Colonic mucosa (tissue), 4 donors: Measurements from ENCODE around the gene COX10. TPM values are rescaled to one million over a fixed set of nuclear protein-coding genes. Genes with fewer than 3 reads are reported as not detected.

Experiments used
- DNase-seq: peaks from one replicate; pipeline ENCODE4 v3.0.0-alpha.2; 2020
- H3K27ac ChIP-seq: fragments of 200-600 bp; one replicate; pipeline ENCODE4 v1.8.0; 2021
- H3K27me3 ChIP-seq: fragments of 200-600 bp; one replicate; pipeline ENCODE4 v1.8.0; 2021
- H3K36me3 ChIP-seq: fragments of 200-600 bp; one replicate; pipeline ENCODE4 v1.8.0; 2021
- H3K4me1 ChIP-seq: fragments of 200-600 bp; one replicate; pipeline ENCODE4 v1.8.0; 2021; ENCODE audit warnings: mild to moderate bottlenecking
- H3K4me3 ChIP-seq: fragments of 200-600 bp; one replicate; pipeline ENCODE4 v1.8.0; 2021
- H3K9ac ChIP-seq, 2 donors: one replicate each; pipeline ENCODE4 v1.7.0; 2013; ENCODE audit warnings: control low read depth in 2 of 2, low read depth in 2 of 2, low read length in 2 of 2
- H3K9me3 ChIP-seq: fragments of 200-600 bp; one replicate; pipeline ENCODE4 v1.8.0; 2021
- intact Hi-C: fragments of 100-400 bp; cut with DNase I; formaldehyde crosslinking; loops from one replicate; pipeline ENCODE4 v1.14.1; 2022
- total RNA-seq, 2 donors: library from RNA; stranded (reverse); fragmentation: NEBNext Ultra II Directional in 1 of 2; extraction: Animal tissue kit (Norgen Biotek cat#: 25700) in 1 of 2; gene quantifications; one replicate each; pipeline ENCODE4 v1.2.1, GENCODE V29; 2021
- TF ChIP-seq, protein P1 (sequence below): fragments of 200-600 bp; IDR thresholded peaks from one replicate; pipeline ENCODE4 v1.8.0; 2022; ENCODE audit warnings: antibody characterized with exemption, mild to moderate bottlenecking
- donor health status: healthy.
- donor health status: DM: no; HTN: no; CAD: no.
- donor health status: DM: no; HTN: no; CAD: no.

The COX10 gene
- total RNA-seq, 2 donors from 2014 or later = 35.1 to 36.0 TPM

GRCh38 chr17:14038206-14038605 lies 31.1 kb upstream of the COX10 start:
- H3K9ac ChIP-seq = no peak overlapping the region
- H3K4me3 ChIP-seq = no peak overlapping the region
- intact Hi-C loops = no loop called here
- H3K36me3 ChIP-seq = no peaks in the 10 kb centered on the region
- H3K27me3 ChIP-seq = no peaks in the 10 kb centered on the region
- no peak for DNase-seq
- H3K27ac ChIP-seq = no peak overlapping the region
- TF ChIP-seq, protein P1, sequence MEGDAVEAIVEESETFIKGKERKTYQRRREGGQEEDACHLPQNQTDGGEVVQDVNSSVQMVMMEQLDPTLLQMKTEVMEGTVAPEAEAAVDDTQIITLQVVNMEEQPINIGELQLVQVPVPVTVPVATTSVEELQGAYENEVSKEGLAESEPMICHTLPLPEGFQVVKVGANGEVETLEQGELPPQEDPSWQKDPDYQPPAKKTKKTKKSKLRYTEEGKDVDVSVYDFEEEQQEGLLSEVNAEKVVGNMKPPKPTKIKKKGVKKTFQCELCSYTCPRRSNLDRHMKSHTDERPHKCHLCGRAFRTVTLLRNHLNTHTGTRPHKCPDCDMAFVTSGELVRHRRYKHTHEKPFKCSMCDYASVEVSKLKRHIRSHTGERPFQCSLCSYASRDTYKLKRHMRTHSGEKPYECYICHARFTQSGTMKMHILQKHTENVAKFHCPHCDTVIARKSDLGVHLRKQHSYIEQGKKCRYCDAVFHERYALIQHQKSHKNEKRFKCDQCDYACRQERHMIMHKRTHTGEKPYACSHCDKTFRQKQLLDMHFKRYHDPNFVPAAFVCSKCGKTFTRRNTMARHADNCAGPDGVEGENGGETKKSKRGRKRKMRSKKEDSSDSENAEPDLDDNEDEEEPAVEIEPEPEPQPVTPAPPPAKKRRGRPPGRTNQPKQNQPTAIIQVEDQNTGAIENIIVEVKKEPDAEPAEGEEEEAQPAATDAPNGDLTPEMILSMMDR = no peak
- H3K9me3 ChIP-seq = no peaks in the 10 kb centered on the region
- H3K4me1 ChIP-seq = no peaks in the 10 kb centered on the region

DNA sequence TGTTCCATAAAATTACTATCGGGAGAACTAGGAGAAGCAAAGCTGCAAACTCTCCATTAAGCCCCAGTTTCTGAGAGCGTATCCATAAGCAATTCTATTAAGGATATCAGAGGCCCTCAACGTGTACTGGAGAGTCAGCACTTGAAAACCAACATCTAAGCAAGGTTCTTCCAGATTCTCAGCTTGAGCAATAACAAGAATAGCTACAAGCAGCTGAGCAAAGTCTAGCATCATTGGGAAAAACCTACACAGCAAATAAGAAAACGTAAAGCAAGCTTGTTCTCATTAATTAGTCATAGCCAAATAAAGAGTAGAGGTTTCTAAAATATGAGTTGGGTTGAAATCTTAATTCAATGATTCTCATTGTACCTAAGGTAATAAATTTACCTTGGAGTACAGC lies 26.9 kb upstream of the COX10 start:
- intact Hi-C loops = loop anchor here (5.0 kb wide), 1 partner anchor 50 kb away; no protein-coding TSS in a partner anchor
- no peak for DNase-seq
- Histone ChIP-seq H3K36me3 (no peaks in the 10 kb centered on the region), H3K27ac (no peak overlapping the region), H3K4me1 (no peaks in the 10 kb centered on the region), H3K27me3 (no peaks in the 10 kb centered on the region), H3K9ac (no peak overlapping the region), H3K4me3 (no peak overlapping the region), H3K9me3 (no peaks in the 10 kb centered on the region)
- TF ChIP-seq, protein P1 = no peak

DNA sequence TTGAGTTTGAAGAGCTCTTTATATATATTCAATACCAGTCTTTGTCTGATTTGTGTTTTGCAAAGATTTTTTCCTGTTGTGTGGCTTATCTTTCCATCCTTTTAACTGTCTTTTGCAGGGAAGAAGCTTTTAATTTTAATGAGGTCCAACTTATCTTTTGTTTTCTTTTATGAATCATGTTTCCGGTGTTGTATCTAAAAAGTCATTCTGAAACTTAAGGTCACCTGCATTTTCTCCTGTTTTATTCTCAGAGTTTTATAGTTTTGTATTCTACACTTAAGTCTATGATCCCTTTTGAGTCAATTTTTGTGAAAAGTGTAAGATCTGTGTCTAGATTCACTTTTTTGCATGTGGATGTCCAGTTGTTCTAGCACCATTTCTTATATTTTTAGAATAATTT lies 24.6 kb upstream of the COX10 start:
- TF ChIP-seq, protein P1 = no peak
- H3K36me3 ChIP-seq = no peaks in the 10 kb centered on the region
- intact Hi-C loops = loop anchor here (5.0 kb wide), 1 partner anchor 52 kb away; no protein-coding TSS in a partner anchor

GRCh38 chr17:14046978-14047377 lies 22.3 kb upstream of the COX10 start:
- intact Hi-C loops = no loop called here
- Histone ChIP-seq H3K9ac (no peak overlapping the region), H3K27me3 (no peaks in the 10 kb centered on the region), H3K27ac (no peak overlapping the region), H3K36me3 (no peaks in the 10 kb centered on the region), H3K9me3 (no peaks in the 10 kb centered on the region), H3K4me1 (no peaks in the 10 kb centered on the region), H3K4me3 (no peak overlapping the region)
- no peak for DNase-seq
- TF ChIP-seq, protein P1 = no peak

More for the DNA sequence above, 24.6 kb upstream of the COX10 start:
- H3K27me3 ChIP-seq = no peaks in the 10 kb centered on the region
- H3K9me3 ChIP-seq = no peaks in the 10 kb centered on the region
- no peak overlapping the region for H3K27ac ChIP-seq
- no peak overlapping the region for H3K9ac ChIP-seq
- no peak overlapping the region for H3K4me3 ChIP-seq
- DNase-seq = no peak
- no peaks in the 10 kb centered on the region for H3K4me1 ChIP-seq

DNA sequence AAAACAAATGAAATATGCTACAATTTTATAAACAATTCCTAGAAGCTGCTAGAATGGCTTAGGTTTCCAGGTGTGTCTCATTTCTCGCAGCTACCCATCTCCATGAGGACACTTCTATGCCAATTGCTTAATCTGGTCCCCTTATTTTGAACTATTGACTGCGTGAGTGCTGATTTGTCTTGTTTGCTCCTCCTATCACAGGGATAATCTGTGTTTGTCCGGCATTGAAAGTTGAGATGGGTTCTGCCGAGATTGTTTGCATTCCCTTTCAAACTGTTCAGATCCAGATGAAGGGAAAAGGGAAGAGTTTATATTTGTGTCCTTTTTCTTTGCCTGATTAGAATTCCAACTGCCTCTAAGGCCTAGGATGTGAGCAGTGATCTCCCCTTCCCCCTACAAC lies 21.7 kb upstream of the COX10 start:
- H3K9ac ChIP-seq = no peak overlapping the region
- no peak overlapping the region for H3K4me3 ChIP-seq
- H3K36me3 ChIP-seq = no peaks in the 10 kb centered on the region
- intact Hi-C loops = no loop called here
- DNase-seq = no peak
- TF ChIP-seq, protein P1 = no peak
- no peaks in the 10 kb centered on the region for H3K27me3 ChIP-seq
- no peaks in the 10 kb centered on the region for H3K4me1 ChIP-seq
- no peaks in the 10 kb centered on the region for H3K9me3 ChIP-seq
- H3K27ac ChIP-seq = no peak overlapping the region

DNA sequence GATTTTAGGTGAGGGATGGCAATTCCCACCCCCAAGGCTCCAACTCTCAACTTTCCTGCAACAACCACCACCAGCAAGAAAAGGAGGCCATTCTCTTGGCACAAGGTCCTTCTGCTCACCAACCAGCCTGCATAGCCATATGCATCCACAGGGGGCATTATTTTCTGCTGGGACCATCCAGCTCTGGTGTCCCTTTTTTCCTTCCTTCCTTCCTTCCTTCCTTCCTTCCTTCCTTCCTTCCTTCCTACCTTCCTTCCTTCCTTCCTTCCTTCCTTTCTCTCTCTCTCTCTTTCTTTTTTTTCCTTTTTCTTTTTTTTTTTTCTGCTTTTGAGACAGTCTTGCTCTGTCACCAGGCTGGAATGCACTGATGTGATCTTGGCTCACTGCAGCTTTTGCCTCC lies 21.1 kb upstream of the COX10 start:
- TF ChIP-seq, protein P1 = peak; percentile 25
- no peaks in the 10 kb centered on the region for H3K27me3 ChIP-seq
- intact Hi-C loops = no loop called here

More for the DNA sequence above, 21.1 kb upstream of the COX10 start:
- Histone ChIP-seq H3K4me1 (no peaks in the 10 kb centered on the region), H3K27ac (no peak overlapping the region), H3K9ac (no peak overlapping the region), H3K4me3 (no peak overlapping the region), H3K36me3 (no peaks in the 10 kb centered on the region), H3K9me3 (no peaks in the 10 kb centered on the region)
- no peak for DNase-seq
